Colon (tissue), 2 donors: ENCODE results near the gene APPBP2.
"Not testable (repeated sequence)": the region's sequence is repeated elsewhere in the genome, so short reads cannot be mapped to it uniquely, and the experiment has no call there.

Experiments used
- FAIRE-seq: peaks from 2 replicates; lab custom pipeline; 2012; peaks lifted over from hg19 to GRCh38; lab: Jason Lieb, UNC
- donor health status: control.
- donor health status: control.

Gene APPBP2

DNA sequence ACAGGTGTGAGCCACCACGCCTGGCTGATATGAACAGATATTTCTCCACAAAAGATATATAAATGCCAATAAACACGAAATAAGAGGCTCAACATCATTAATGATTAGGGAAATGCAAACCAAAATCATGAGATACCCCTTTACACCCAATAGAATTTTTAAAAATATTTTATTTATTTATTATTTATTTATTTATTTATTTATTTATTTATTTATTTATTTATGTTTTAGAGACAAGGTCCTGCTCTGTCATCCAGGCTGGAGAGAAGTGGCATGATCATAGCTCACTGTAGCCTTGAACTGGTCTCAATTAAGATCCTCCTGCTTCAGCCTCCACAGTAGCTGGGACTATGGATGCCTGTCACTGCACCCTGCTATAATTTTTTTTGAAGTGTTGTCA lies 30.8 kb downstream of the APPBP2 start:
- no peak for FAIRE-seq

DNA sequence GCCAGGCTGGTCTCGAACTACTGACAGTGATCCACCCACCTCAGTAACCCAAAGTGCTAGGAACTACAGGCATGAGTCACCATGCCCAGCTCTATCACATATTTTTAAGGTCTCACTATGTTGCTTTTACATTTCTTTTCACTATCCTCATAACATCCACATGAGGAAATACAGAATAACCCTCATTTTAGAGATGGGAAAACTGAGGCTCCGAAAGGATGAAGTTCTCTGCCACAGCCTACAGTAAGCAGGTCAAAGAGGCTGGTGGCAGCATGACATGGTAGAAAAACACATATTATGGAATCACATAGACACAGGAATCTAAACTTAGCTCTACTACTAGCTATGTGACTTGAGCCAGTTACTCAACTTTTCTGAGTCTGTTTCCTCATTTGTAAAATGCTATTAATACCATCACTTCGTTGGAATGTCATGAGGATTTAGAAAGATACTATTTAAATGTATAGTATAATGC lies 32.2 kb downstream of the APPBP2 start:
- FAIRE-seq: no peak

DNA sequence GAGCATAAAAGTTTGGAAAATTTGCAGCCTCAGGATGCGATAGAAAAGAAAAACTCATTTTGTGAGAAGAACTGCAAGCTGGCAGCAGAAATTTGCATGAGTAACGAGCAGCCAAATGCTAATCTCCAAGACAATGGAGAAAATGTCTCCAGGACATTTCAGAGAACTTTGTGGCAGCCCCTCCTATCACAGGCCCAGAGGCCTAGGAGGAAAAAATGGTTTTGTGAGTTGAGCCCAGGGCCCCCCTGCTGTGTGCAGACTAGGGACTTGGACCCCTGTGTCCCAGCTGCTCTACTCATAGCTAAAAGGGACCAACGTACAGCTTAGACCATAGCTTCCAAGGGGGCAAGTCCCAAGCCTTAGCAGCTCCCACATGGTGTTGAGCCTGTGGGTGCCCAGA lies 34.3 kb downstream of the APPBP2 start:
- FAIRE-seq: no peak

DNA sequence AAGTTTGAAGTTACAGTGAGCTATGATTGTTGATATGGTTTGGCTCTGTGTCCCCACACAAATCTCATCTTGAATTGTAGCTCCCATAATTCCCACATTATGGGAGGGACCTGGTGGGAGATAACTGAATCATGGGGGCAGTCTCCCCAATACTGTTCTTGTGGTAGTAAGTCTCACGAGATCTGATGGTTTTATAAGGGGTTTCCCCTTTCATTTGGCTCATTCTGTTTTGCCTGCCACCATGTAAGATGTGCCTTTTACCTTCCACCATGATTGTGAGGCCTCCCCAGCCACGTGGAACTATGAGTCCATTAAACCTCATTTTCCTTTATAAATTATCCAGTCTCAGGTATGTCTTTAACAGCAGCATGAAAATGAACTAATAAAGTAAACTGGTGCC lies 35.4 kb downstream of the APPBP2 start:
- not testable (repeated sequence) for FAIRE-seq

DNA sequence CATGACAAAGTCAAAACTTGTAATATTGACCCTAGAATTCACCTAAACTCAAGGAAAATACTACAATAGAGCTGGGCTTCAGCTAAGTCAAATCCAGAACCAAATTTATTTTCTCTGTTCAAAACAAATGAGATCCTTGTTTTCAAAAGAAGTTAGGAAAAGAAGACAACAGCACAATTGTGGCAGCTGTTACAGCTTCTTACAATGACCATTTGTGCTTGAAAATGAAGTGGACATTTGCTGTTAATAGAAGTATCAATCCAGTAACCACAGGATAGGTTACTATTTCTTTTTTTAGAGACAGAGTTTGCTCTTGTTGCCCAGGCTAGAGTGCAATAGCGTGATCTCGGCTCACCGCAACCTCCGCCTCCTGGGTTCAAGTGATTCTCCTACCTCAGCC lies 44.4 kb downstream of the APPBP2 start:
- FAIRE-seq: no peak

DNA sequence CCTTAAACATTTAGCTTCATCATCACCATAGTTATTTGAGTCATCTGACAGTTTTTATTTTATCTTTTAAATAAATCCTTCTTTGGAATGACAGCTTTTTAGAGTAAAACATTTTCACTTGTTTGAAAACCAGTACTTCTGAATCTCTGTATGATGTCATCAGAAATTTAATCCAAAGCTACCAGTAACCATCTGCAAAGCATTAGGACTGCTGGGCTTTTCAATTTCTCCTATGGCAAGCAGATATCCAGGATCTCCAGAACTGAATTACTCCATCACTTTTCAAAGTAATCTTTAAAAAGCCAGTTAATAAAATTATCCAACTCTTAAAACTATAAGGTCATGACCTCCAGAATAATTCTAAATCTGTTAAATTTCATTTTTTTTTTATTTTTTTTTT lies 52.3 kb downstream of the APPBP2 start:
- no peak for FAIRE-seq

DNA sequence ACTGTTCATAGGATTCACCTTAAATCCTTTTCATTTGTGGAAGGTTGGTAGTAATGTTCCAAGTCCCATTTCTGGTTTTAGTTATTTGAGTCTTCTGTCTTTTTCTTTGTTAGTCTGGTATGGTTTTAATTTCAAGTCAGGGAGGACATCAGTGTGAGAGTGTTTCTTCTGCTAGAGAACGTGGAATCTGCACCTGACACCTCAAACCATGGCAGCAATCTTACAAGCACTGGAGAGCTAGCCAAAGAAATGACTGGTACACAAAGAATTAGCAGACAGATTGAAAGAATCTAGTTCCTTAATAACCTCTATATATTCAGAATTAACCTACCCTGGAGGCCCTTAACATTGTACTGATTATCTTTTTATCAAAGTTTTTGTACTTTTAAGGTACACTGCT lies 53.6 kb downstream of the APPBP2 start:
- FAIRE-seq: no peak

DNA sequence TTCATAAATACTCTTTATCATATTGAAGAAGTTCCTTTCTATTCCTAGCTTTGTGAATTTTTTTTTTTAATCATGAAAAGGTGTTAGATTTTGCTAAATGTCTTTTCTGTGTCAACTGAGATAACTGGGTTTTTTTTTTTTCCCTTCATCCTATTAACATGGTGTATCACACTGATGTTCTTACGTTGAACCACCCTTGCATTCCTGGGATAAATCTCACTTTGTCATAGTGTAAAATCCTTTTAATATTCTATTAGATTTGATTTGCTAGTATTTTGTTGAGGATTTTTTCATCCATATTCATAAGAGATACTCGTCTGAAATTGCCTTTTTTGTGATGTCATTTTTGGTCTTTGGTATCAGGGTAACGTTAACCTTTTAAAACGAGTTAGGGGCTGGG lies 54.6 kb downstream of the APPBP2 start:
- FAIRE-seq: no peak

DNA sequence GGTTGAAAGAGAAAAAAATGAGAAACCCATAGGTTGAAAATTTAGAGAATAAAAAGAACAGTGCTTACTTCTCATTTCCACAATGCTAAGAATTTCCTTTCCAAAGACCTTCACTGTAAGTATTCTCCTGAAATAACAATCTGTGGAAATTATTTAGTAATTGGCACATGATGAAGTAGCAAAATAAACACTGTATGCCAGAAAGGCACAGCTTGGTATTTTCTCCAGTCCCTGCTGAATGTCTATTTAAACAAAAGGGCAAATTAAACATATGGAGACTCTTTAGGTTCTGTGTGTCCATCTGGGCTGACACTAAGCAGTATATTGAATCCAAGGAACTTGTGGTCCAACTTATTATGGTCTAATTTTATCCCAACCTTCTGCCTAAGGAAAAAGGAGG lies 57.7 kb downstream of the APPBP2 start:
- FAIRE-seq: no peak

DNA sequence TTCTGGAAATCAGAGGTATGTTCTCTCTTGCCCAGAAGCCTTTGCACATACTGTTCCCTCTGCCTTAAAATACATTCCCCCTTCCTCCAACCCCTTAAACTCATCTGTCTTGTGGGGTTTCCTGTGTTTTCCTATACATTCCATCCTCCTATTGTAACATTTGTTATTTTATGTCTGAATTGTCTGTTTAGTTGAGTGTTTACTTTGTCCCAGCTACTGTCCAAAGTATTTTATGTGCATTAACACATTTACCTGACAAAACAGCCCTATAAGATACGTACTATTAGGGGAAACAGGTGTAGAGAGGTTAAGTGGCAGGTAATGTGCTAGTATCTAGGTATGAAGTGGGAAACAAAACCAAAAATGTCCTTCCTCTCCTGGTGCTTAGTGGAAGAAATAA lies 61.7 kb downstream of the APPBP2 start:
- no peak for FAIRE-seq

DNA sequence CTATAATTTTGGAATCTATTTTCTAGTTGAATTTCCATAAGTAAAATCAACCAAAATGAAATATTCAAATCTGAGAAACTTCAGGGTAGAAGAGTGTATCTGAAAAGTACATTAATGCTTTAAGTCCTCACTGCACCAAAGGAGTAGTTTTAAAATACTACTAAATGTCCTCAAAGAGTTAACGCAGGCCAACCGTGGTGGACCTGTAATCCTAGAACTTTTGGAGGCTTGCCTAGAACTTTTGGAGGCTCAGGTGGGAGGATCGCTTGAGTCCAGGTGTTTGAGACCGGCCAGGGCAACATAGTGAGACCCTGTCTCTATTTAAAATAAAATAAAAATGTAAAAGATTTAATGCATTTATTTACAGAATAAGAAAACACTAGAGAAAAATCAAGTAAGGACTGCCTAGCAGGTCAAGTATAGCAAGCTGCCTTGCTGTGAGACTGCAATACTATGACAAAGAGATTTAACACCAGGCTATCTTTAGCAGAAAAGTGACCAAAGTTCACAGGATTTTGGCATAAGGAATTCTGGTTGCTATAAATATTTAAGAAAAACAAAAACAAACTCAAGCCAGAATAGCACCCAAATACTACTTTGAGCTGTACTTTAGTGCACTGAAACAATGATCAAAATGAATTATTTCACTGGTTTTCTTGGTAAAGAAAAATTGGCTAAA lies 62.7 kb downstream of the APPBP2 start:
- no peak for FAIRE-seq

DNA sequence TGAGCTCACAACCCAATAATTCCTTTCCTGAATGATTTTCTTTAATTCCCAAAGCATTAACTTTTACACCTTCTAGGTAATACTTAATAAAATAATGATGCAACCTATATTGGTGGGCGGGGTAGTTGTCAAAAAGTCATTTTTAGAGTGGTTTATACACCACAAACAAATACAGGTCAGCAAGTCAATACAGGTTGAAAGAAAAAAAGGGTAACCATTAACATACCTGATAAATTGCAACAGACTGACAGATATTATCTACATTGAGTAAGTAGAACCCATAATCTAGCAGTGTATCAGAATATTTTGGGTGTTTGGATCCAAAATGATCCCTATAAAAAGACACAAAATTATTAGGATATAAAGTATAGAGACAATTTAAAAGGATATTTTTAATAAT lies 64.5 kb downstream of the APPBP2 start:
- no peak for FAIRE-seq

DNA sequence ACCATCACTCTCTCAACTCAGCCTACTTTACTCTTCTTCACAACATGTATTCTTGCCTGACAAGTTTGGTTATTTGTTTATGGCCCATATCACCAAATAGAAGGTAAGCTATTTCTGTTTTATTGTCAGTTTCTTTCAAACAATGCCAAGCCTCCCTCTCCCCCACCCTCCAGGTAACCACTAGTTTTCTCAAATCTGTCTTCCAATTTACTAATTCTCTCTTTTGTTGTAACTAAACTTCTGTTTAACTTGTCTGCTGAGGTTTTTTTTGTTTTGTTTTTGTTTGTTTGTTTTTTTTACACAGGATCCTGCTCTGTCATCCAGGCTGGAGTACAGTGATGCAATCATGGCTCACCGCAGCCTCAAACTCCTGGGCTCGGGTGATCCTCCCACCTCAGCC lies 68.9 kb downstream of the APPBP2 start:
- FAIRE-seq: no peak

DNA sequence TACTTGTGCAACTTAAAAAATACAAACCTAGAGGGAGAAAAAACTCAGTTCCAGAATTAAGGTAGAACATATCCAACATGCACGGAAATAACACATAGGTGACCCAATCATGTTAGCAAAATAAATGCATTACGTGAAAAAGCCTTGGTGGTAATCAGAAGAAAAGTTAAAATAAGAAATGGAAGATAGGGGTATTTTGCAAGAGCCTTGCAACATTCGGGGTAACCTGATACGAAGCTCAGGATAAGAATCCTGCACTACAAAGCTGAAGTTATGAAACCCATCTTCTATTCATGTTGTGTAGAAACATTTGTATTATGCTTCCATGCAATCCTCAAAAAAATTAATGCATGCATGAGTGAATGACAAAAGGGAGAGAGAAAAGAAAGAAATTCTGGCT lies 70.7 kb downstream of the APPBP2 start:
- no peak for FAIRE-seq

DNA sequence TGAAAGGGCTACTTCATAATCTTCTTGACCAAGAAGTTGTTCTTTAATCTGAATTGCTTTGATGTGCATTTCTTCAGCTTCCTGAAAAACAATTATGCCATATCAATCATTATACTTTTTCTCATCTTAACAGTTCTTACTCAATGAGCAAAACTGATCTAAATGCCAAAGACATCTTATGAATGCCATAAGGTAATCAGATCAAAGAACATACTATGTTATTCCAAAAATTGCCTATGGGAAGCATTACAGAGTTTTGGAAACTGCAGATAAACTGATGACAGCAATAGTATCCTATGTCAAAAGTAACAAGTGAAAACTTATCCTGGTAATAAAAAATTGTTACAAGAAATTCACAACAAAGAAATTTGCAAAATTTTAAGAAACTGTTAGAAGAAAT lies 74.1 kb downstream of the APPBP2 start:
- no peak for FAIRE-seq

DNA sequence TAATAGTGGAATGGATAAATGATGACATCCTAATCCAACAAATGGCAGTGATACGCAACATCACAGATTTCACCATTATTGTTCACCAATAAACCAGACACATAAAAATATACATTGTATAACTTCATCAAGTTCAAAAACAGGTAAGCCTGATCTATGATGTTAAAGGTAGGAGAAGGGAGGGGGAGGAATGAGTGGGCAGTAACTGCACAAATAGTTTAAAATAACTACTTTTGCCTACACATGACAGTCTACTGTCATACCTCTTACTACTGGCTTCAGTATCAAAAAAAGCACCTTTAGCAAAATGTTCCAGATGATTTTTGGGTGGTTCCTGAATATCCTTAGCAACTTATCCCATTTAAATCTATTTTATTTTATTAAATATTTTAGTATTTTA lies 75.0 kb downstream of the APPBP2 start:
- no peak for FAIRE-seq

DNA sequence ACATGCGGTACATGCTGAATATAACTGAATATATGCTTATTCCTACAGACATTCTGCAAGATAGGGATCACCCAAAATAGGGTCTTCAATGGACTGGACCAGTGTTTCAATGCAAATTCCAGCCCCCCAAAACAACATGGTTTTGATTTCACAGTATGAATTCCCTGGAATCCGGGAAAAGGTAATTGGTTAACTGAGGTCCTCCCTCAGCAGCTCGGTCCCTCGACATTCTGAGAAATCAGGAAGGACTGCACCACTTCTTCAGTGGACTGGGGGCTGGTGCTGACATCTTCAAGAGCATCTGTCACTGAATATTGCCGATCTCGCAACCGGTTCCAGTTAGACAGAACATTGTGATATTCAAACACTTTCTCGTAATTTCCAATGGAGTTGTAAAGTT lies 78.7 kb downstream of the APPBP2 start:
- FAIRE-seq: no peak

DNA sequence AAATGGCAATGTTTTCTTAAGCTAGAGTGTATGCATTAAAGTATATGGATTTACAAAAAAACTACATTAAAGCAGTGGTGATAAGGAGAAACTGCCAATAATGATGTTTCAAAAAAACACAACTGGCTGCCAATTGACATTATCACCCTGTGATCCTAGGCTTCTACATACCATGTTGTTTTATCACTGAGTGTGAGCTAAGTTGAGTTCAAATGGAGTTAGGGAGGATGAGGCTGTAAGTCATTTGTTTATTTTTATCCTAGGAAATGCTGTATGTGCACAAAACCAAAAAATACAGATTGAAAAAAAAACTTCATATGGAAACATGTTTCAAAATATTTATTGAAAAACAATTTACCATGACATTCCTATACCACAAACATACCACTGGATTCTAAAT lies 80.9 kb downstream of the APPBP2 start:
- FAIRE-seq: no peak

DNA sequence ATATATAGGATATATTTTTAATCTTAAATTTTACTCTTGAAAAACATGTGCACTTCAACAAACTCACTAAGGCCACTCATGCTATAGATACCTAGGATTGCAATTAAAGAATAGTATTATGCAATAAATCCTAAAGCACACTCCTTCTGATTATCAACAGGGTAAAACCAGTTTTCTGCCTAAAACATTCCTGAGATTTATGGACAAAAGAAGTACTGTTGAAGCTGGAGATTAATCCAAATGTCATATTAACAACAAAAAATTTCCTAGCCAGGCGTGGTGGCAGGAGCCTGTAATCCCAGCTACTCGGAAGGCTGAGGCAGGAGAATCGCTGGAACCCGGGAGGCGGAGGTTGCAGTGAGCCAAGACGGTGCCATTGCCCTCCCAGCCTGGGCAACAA lies 82.3 kb downstream of the APPBP2 start:
- no peak for FAIRE-seq

DNA sequence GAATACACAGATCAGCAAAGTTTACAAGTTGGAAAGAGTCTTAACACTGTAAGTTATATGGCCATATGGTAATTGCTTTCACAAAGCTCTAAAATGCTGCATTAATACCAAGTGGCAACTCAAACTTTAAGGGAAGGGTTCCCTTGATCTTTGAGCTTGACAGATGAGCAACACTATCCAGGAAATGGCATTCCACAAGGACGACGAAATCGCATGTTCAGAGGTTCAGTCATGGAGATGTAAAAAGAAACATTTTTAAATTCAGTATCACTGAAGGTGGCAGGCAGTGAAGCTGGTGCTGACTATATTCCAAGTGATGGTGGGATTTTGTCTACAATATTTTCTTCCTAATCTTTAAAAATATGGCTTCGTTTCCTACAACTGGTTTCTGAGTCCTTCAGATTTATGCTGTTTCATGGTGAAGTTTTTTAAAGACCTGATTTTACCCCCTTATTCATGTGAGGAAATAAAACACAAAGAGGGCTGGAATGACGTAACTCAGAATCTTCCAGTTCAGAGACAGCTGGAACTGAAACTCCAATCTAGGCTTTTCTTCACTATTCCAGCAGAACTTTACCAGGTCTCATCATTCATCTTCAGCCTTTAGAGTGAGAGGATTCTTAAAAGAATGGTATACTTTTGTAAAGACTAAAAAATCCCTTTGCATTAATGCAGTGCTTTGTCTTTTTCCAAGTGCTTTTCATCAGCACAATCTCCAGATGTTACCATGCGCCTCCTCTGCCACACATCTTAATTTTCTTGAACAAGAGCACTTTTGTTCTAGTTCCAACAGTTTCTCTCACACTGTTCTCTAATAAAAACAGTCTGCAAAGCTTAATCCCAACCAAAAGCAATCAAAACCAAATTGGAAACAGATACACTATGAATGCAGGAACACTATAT lies 83.5 kb downstream of the APPBP2 start:
- no peak for FAIRE-seq

DNA sequence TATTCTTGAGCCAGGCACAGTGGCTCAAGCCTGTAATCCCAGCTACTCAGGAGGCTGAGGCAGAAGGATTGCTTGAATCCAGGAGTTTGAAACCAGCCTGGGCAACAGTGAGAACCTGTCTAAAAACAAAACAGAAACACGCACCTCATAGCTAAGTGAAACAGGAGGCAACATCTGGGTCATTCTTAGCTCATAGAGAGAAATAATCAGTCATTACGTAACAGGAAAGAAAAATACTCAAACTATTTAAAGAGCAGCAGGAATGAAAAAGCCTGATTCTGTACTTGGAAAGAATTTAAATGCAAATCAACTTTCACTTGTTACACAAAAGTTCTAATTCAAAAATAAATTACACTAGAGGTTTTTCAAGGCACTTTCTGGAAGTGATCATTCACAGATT lies 86.5 kb downstream of the APPBP2 start:
- FAIRE-seq: no peak

DNA sequence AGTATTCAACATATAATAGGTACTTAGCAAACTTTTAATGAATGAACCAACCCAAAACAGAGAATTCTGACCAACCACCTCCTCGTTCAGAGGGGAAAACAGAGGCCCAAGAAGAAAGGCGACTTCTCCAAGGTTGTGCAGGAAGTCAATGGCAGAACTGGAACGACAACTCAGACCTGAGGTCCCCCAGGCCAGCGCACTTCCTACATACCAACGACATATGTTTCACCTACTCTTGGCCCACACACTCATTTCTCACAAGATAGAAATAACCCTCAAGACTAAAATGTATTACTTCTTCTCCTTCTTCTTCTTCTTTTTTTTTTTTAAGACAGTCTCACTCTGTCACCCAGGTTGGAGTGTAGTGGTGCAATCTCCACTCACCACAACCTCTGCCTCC lies 89.4 kb downstream of the APPBP2 start:
- no peak for FAIRE-seq

DNA sequence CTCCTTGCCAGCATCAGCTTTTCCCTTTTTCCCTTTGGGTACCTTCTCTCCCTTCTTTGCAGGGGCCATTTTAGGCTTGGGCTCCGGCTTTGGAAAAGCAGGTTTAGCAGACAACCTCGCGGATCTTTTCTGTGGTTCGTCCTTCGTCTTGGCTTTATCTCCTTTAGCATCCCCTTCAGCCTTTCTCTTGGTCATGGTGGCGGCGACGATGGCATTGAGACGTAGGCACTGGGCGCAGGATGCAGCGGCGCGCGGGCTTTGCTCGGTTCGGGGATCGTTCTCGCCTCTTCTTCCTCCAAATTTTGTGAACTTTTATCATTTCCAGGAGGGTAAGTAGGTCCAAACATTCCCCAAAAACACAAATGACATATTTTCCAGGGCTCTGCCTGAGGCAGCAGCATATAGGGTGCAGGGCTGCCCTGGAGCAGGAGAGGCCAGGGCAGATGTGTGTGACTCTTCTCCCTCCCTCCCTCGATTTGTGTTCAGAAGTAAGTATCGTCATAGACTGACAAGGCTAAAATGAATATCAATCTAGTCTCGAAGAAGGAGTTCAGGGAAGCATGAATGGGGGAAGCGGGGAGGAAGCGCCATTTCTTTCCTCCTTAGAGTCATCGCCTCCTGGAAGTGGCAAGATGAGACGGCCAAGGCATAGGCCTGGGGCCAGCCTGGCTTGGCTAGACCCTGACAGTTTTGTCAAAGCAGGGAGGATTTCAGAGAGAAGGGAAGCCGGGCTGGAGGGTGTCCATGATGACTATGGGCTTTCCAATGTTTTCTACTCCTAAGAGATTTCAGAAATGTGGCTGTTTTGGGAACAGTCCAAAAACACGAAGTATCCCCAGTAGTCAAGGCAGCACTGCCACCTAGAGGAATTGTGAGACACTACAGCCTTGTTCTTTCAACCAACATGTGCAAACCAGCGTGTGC lies 90.5 kb downstream of the APPBP2 start:
- no peak for FAIRE-seq
